HG03175 (cell line): ENCODE results near the gene MRPL19.

ENCODE experiments used
- ATAC-seq: cut with Tn5 transposase; IDR thresholded peaks from one replicate; pipeline ENCODE4 v1.9.1; 2021; ENCODE audit warnings: mild to moderate bottlenecking, moderate library complexity; ENCODE audit not compliant: unreplicated experiment

MRPL19 gene

DNA sequence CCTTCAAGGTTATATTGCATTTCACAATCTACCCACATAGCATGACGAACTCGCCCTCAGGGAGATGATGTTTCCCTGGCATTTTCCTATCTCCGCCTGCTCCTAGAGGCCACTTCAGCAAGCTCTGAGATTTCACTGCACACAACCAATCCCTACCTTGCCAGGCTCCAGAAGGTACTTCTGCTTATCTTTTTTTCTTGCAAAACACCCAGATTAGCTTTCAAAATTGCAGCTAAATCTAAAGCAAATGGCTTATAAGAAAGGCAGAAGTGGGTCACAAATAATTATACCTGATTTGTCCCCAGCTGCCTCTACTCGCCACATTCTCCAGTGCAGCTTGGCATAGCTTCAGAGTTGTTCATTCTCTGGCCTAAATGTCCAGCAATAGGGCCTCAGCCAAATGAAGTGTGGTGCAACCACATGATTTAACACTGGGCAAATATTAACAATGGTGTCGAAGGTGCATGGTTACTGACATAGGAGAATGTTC, 32.4 kb upstream of the MRPL19 start:
- no peak for ATAC-seq

DNA sequence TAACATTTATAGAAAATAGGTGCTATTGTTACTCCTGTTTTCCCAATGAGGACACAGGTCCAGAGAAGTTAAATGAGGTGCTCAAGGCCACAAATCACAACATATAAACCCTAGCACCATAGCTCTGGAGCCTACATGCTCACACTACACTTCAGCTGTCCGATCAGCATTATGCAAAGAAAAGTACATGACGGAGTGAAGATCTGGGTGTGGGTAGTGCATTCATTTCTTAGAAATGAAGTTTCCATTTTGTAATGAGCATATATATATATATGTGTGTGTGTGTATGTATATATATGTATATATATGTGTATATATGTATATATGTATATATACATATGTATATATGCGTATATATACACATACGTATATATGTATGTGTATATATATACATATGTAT, 30.2 kb upstream of the MRPL19 start:
- no peak for ATAC-seq

DNA sequence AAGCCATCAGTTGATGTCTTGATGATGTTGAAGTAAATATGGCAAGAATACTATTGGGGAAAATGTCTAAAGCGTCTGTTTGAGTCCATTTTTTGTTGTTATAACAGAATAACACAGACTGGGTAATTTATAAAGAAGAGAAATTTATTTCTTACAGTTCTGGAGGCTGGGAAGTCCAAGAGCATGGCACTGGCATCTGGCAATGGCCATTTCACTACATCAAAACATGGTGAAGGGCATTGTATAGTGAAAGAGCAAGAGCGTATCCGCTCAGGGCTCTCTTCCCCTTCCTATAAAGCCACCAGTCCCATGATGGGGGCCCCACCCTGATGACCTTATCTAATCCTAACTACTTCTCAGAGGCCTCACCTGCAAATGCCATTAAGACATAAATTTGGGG, 29.6 kb upstream of the MRPL19 start:
- ATAC-seq = no peak

DNA sequence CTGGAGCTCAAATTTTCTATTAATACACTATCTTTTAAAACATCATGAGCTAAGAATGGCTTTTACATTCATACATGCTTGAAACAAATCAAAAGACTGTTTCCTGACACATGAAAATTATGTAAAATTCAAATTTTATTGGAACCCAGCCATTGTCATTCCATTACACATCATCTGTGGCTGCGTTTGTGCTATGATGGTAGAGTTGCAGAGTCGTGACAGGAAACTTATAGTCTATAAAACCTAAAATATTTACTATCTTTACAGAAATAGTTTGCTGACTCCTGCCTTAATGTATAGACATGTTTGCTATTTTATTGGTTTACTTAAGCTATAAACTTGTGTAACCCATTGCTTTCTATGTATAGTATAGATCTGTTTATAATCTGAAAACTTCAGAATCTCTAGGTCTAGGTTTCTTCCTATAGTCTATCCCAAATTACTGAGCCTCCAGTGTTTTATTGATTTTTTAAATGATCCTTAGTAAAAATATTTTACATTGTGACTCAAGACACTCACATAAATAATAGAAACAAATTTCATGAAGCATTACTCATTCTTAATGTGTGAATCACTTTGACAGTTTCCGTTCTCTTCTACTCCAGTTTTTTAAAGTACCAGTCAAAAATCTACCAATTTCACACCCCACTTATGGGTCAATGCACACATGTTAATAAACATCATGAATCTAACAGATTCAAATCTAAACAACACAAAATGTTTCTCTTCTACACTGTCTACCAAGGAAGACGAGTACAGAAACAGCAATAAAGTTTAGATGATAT, 26.4 kb upstream of the MRPL19 start:
- ATAC-seq = no peak

DNA sequence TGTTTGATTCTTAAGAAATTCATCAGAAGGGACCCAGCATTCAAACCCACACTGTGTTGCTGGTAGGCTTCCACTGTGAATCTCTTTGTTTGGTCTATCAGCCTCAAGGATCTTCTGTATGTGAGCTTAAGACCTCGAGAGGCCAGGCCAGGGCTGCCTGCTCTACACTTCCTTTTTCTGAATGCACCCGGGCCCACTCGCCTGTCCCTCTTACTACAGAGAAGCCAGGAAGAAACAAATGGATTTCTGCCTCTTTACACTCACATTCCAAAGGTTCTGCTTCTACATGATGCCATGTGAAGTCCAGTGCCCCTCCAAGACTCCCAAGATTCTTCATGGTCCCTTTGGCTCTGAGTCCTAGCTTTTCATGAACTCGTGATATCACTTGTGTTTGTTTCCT, 25.4 kb upstream of the MRPL19 start:
- no peak for ATAC-seq

DNA sequence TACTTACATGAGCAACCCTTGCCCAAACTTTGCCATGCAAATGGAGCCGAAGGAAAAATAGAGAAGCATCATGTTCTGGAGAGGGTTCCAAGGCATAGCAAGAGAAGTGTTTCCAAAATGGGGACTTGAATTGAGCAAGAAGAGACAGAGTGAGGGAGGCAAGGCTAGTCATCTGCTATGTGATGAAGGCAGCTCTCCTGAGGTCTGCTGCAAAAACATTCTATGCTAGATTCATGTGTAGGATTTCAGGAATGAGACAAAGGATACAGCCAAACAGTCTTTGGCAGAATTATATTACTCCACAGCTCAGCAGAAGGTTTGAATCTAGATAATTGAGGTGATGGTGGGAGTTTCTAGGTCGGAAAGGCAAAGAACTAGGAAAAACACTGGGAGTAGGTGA, 24.1 kb upstream of the MRPL19 start:
- no peak for ATAC-seq

DNA sequence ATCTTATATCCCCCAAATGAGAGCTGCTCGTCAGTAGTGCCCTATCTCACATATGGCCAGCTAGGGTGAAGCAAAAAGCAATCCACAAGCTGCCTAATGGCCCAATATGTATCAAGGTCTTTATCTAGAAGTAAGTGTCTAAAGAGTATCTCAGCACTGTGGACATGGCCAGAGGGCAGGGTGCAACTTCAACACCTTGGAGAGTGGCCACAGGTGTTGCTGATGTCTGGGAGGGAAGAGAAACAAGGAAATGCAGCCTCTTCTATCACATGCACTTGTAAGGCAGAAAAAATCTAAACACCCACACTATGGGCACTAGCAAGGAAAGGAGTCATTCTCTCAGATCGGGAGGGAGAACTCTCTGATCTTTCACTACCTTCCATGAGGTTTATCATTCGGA, 23.7 kb upstream of the MRPL19 start:
- ATAC-seq = no peak

DNA sequence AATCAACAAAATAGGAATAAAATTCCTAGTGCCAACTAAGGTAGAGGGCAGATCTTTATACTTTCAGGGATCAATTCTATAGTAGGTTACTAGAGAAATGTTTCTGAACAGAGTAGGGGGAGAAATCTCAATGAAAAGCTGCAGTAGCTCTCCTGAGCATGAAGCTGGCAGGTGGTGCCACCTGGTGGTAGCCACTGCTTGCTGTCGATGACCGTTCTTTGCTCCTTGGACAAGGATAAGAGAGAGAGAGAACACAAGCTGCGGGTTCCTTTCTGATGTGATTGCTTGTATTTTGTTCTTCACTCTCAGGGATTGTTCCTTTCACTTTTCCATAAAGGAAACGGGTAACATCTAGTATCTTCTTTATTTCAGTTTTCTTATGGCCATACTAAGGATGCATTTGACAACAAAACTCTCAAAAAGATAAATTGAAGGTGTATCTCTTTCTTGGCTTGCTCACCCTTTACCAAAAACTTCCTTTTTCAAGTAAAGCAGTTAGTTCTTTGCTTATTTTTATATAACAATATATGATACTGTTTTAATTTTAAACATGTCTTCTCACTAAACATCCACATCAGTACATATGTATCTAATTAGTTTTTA, 18.6 kb upstream of the MRPL19 start:
- peak; percentile 88 for ATAC-seq

DNA sequence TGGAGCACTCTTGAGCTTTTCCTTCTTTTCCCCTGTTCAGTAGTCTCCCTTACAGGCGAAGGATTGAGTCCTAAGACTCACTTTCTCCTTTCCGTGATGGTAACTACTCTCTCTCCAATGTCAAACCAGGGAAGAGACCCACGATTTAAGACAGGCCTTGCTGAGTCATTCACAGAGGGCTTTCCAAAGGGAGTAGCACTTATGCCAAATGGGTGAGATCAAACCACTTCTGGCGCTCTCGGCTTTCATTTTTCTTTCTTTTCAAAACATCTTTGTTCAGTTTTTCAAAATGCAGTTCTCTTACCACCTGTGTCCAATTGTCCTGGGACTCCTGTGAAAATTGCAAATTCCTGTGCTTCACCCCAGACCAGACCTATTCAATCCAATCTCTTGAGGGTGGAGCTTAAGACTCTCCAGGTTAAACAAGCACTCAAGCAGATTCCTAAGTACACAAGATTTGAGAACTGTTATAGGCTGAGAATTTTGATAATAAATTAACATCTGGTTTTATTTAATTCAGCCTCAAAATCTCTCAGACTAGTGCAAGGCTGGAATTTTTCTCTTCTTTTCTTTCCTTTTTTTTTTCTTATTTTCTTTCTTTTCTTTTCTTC, 14.4 kb upstream of the MRPL19 start:
- ATAC-seq = no peak

DNA sequence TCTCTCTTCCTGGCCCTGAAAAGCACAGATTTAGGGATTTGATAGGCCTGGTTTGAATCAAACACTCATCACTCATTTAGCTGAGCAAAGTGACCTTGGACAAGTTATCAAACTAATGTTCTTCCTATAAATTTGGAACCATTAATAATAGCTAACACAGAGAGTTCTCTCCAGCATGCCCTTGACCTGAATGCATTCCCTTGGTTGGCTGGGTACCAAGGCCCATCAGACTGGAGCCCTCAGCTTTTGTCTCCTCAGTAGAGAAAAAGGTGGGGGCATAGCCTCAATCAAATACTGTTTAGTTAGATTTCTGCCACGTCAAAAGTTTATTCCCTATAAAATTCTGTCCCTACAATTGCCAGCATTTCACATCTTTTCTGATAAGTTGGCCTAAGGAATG, 13.8 kb upstream of the MRPL19 start:
- no peak for ATAC-seq

DNA sequence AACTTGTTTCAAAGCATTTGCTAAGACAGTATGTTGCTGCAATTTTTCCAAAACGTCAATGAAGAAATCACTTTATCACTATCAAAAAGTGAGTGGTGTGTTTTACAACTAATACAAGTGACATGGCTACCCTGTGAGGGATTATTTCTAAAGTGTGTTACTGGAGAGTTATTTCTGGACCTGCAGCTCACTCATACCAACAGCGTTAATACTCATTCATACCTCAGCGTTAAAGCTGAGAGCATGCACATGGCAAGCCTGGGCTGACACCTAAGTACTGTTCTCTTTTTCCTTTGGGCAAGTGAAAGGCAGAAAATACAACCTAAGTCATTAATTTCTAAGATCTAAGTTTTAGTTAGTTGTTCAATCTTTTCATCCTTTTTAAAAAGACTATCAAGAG, 13.0 kb upstream of the MRPL19 start:
- no peak for ATAC-seq

DNA sequence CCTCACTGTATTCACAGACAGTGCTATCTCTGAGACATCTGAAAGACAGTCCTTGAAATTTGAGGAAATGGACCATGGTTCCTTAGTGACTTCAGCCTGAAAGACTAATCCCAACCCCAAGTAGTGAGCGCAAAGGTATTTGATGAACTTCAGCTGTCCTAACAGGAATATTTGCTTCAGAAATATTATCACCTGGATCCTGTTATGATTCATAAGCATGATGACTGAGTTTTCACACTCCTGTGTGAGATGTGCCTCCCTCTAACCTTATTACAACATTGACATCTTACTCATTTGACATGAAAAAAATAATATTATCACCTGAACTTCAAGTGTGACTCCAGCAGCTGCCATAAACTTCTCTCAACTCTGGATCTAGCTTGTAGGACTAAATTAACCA, 11.6 kb upstream of the MRPL19 start:
- no peak for ATAC-seq

DNA sequence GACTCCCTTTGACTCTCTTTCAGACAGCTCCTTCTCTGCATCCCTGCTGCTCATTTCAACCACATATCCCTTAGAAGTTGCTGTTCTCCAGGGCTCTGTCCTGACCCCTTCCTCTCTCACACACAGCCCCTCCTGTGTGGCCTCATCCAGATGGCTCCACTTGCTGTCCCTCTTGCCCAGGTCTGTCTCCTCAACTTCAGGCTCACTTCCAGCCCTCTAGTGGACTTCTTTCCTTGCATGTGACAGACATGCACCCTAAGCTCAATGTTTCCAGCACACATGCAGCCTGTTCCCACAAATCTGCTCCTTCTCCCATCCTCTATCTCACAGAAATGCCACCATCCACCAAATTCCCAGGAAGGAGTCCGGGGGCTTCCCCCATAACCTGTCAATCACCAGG, 9.0 kb upstream of the MRPL19 start:
- no peak for ATAC-seq

DNA sequence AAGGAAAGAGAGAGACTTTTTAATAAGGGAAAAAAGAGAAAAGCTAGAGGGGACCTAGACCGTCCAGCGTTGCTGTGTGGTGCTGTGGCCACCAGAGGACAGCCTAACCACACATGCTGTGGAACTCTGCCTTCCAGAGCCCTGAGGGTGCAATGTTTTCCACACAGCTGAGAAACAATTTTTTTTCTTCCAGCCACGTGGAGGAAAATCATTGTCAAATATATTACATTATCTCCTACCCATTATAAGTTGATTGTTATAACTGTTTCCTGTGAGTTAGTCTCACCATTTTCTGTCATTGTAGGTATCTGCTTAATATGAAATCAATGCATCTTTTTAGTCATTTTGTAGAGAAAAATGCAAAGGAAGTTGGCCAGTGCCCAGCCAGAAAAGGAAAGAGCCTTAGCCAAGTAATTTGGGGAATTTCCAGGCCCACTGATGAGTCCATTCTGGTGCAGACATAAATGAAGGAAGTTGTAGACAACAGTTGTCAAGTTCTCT, 5.9 kb upstream of the MRPL19 start:
- ATAC-seq = peak; percentile 96

DNA sequence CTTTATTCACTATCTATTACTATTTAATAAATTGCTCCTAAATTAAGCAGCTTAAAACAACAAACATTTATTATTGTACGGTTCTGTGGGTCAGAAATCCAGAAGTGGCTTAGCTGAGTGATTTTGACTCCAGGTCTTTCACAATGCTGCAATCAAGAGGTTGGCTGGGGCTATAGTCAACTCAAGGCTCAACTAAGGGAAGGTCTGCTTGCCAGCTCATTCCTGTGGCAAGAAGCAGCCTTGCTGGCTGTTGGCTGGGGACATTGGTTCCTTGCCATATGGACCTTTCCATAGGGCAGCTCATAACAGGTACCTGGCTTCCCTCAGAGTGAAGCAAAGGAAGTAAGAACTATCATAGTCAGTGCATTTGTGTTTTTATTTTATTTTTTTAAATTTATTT, 5.0 kb upstream of the MRPL19 start:
- ATAC-seq = no peak

DNA sequence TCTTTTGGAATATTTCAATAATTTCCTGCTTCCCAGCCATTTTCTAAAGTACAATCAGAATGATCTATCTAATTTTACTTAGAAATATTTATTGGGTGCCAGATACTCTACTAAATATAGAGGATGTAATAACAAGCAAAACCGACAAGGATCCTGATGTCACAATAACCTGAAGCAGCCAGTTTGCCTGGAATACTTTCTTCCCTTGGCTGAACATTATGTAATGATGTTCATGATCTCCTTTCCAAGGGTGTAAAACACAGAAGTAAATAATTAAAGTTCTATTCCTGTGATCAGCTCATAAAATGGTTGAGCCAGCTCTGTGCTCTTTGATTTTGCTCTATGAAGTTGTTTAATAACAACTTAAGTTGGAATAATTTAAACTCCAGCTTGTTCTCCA, 2.6 kb upstream of the MRPL19 start:
- ATAC-seq = no peak

DNA sequence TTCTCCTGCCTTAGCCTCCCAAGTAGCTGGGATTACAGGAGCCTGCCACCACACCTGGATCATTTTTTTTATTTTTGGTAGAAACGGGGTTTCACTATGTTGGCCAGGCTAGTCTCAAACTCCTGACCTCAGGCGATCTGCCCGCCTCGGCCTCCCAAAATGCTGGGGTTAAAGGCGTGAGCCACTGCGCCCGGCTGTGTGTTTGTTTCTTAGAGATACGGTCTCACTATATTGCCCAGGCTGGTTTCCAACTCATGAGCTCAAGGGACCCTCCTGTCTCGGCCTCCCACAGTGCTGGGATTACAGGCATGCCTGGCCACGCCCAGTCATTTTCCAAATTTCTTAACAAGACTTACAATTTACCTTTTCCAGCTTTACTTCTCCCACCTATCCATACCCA, 940 bp upstream of the MRPL19 start:
- no peak for ATAC-seq

DNA sequence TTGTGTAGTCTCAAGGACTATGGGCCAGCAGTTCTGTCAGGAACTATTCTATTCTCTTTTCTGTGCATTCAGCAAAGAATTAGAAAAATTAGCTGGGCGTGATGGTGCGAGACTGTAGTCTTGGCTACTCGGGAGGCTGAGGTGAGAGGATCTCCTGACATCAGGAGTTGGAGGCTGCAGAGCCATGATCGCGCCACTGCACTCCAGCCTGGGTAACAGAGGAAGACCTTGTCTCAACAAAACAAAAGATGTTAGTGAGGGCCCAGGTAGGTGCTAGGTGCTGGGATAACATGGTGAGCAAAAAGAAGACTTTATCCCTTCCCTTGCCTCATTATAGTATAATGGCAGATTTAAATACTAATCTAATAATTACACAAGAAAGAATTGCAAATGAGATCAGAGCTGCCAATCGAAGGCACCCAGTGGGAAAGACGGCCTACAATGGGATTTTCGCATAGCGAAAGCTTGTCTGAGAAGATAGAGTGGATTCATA, 447 bp upstream of the MRPL19 start:
- no peak for ATAC-seq

DNA sequence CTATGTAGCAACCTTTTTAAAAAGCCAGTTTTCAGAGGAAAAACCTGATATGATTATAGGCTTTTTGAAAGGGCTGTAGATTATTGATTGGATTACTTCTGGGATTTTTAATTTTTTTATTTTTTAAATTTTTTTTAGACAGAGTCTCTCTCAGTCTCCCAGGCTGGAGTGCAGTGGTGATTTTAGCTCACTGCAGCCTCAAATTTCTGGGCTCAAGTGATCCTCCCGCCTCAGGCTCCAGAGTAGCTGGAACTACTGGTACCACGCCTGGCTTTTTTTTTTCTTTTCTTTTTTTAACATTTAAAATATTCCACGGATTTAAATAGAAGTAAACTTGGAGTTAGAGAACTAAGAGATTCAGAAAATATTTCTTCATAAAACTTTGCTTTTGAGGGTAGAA, 1.2 kb downstream of the MRPL19 start:
- ATAC-seq = no peak

DNA sequence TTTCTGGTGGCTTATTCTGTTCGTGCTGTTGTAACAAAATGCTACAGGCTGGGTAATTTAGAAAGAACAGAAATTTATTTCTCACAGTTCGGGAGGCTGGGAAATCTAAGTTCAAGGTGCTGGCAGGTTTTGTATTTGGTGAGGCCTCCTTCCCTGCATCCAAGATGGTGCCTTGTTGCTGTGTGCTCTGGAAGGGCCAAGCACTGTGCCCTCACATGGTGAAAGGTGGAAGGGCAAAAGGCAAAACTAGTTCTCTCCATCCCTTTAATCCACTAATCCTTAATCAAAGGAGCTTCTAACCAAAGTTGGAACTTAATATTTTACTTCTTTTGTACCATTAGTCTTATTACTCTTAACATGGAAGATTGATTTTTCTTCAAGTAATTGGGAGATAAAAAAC, 7.4 kb downstream of the MRPL19 start:
- ATAC-seq = no peak

DNA sequence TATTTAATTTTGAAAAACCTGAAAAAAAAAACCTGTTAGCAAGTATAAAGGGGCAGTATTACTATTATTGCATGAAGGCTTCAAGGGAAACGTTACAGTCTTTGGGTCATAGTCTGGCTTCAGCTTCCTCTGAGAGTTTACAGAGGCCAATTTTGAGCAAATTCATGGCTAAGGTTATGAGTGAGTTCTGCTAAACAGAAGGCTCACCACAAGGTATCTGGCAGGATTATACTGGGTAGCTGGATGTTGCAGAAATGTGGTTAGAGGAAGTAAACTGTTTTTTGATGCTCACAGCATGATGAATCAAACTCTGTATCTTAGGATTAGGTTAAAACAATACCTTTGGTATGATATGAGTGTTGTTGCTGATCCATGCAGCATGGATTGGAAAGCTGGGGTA, 9.3 kb downstream of the MRPL19 start:
- no peak for ATAC-seq

DNA sequence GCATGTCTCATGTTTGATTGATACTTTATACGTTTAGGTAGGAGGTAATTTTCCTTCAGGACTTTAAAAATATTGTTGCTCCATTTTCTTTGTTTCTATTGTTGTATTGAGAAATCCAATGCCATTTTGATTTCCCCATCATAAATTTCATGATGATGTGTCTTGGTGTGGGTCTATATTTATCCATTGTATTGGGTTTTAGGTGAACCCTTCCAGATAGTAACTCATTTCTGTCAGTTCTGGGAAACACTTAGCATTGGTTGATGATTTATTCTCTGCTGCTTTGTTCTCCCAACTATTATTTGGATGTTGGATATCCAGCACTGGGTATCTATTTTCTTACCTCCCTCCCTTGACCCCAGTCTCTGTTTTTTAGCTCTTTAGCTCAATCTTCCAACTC, 10.0 kb downstream of the MRPL19 start:
- ATAC-seq = no peak
